VCaP (cell line): ENCODE measurements around the gene SLC5A4.
A peak's percentile ranks its signal among the peaks of the same experiment; 100 is the strongest.
"Not testable (repeated sequence)": the region's sequence is repeated elsewhere in the genome, so short reads cannot be mapped to it uniquely, and the experiment has no call there.

Experiments
- H3K27ac ChIP-seq: fragments of 450-650 bp; 2 replicates; pipeline ENCODE4 v1.5.1; 2017
- CTCF ChIP-seq: fragments of 450-650 bp; conservative IDR thresholded peaks from 2 replicates; pipeline ENCODE4 v1.5.1; 2017; ENCODE audit warnings: mild to moderate bottlenecking, moderate library complexity

SLC5A4 gene

GRCh38 chr22:32203181-32204039 is 51.7 kb downstream of the SLC5A4 start:
- peak overlapping the region; percentile 88 for H3K27ac ChIP-seq
- TF ChIP-seq CTCF: no peak

DNA sequence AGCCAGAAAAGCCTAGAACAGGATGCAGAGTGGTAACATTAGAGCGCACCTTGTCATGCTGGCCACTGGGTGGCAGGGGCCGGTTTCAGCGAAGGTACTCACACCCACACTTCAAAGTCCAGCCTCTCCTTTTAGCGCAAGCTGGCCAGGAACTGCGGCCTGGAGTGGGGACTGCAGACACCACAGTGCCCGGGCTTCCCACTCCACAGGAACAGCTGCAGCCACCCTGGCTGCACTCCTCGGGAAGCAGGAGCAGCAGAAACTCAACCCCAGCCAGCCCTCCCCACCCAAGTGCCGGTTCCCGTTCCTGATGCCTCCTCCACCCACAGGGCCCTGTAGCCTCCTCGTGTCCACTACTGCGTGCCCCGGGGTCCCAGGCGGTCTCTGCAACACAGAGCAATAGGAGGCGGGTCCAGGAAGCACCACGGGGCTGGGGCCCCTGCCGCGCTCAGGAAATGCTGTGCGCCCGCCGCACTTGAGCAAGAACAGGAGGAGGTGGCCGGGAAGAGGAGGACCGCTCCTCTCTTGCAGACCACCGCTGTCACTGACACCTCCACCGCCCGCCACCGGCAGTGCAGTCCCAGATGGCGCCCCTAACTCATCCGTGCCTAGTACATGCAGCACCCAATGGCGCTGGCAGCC is 52.5 kb downstream of the SLC5A4 start:
- peak; percentile 83 for TF ChIP-seq CTCF
- peak overlapping the region; percentile 88 for H3K27ac ChIP-seq

DNA sequence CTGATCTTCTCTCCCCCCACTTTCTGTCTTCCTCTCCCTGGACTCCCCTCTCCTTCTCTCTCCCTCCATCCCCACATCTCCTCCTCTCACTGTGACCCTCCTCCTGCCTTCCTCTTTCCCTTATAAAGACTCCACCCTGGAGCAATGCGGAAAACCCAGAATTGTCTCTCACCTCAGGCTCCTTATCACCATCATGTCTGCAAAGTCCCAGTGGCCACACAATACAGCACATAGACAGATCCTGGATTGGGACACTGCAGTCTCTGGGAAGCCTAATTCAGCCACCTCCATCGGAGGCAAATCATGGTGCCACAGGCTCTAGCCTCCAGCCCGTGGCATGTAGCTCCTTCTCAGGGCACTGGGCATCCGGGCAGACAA is 53.0 kb downstream of the SLC5A4 start:
- TF ChIP-seq CTCF: no peak
- peak overlapping the region; percentile 88 for H3K27ac ChIP-seq

- no peak for TF ChIP-seq CTCF
- peak overlapping the region; percentile 88; the same call in 1 of the 2 replicates for H3K27ac ChIP-seq
Observed at GRCh38 chr22:32200752-32201151, 54.4 kb downstream of the SLC5A4 start.

DNA sequence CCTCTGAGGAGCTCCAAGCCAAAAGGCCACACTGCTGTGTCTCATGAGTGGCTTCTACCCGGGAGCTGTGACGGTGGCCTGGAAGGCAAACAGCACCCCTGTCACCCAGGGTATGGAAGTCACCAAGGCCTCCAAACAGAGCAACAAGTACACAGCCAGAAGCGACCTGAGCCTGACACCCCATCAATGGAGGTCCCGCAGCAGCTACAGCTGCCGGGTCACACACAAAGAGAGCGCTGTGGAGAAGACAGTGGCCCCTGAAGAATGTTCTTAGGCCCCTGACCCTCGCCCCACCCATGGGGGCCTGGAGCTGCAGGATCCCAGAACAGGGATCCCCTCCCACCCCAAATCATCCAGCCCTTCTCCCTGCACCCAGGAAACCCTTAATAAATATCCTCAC is 55.2 kb downstream of the SLC5A4 start:
- no peak overlapping the region for H3K27ac ChIP-seq
- TF ChIP-seq CTCF: no peak

- H3K27ac ChIP-seq: no peak overlapping the region
Observed at GRCh38 chr22:32199341-32199740, 55.8 kb downstream of the SLC5A4 start.

GRCh38 chr22:32197553-32198226 is 57.5 kb downstream of the SLC5A4 start:
- not testable (repeated sequence) for H3K27ac ChIP-seq

More at GRCh38 chr22:32199341-32199740, 55.8 kb downstream of the SLC5A4 start:
- no peak for TF ChIP-seq CTCF

DNA sequence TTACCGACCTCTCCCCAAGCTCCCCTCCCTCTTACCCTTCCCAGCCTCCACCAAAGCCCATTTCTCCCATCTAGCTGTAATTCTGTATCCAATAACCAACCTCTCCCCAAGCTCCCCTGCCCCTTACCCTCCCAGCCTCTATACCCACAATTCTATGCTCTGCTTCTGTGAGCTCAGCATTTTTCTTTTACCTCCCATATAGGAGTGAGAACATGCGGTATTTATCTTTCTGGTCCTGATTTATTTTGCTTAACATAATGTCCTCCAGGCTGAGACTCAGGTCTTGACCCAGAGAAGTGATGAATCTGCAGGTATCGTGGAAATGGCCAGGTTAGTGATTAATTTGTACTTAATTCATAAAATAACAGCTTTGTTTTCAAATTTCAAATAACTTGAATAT is 59.2 kb downstream of the SLC5A4 start:
- H3K27ac ChIP-seq: not testable (repeated sequence)

DNA sequence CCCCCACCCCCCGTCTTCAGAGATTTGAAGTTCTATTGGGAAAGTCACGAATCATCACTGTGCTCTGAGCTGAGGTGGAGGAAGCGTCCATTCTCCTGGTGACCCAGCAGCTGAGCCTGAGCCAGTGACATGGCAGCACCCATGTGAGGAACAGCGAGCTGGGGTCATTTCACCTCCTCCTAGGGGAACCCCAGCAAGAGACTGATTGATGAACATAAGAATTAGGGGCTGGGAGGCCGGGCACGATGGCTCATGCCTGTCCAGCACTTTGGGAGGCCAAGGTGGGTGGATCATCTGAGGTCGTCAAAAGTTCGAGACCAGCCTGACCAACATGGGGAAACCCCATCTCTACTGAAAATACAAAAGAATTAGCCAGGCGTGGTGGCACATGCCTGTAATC is 61.8 kb downstream of the SLC5A4 start:
- H3K27ac ChIP-seq: not testable (repeated sequence)

- H3K27ac ChIP-seq: not testable (repeated sequence)
Observed at GRCh38 chr22:32191021-32191420, 64.1 kb downstream of the SLC5A4 start.
